ENCODE results near the gene ZNF750.

Gene ZNF750

DNA sequence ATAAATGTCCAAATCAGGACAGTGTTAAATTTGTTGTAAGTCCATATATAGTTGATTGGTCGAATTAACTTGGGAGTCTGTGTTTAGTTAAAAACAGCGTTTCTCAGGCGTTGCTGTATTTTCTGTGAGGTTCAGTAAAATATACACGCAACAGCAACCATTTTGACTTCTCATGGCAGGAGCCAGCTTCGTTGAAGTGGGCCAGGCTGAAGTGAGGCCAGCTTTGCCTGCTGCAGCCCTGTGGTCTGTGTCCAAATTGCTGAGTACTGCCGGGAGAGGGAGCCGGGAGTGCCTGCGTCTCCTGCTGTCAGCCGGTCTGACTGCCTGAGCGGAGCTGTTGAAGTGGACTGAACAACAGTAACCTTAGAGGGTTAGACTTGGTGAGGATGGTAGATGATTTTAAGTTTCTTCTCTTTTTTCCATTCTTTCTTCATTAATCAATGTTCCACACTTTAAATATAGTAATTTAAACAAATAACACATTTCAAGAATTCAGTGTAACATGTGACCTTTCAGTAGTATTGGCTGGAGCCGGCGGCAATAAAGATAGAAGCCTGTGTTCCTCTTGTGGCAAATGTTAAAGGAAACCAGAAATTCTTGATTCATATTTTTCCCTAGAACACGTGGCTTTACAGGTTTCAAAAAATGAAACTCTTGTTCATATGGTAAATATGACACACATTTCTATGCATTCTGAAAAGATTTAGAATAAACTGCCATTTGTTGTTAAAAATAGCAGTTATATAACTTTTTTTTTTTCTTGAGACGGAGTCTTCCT, 37.0 kb upstream of the ZNF750 start:
- no peak overlapping the region for H3K4me3 ChIP-seq (ENCODE audit: low read depth, low read length)
- TF ChIP-seq, protein P1, sequence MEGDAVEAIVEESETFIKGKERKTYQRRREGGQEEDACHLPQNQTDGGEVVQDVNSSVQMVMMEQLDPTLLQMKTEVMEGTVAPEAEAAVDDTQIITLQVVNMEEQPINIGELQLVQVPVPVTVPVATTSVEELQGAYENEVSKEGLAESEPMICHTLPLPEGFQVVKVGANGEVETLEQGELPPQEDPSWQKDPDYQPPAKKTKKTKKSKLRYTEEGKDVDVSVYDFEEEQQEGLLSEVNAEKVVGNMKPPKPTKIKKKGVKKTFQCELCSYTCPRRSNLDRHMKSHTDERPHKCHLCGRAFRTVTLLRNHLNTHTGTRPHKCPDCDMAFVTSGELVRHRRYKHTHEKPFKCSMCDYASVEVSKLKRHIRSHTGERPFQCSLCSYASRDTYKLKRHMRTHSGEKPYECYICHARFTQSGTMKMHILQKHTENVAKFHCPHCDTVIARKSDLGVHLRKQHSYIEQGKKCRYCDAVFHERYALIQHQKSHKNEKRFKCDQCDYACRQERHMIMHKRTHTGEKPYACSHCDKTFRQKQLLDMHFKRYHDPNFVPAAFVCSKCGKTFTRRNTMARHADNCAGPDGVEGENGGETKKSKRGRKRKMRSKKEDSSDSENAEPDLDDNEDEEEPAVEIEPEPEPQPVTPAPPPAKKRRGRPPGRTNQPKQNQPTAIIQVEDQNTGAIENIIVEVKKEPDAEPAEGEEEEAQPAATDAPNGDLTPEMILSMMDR (IDR thresholded peaks at IDR 0.05; ENCODE audit: insufficient read depth, low read depth, low read length, missing control alignments): no peak

GRCh38 chr17:82876149-82876548, 36.3 kb upstream of the ZNF750 start:
- TF ChIP-seq, protein P1 (IDR thresholded peaks at IDR 0.05; ENCODE audit: insufficient read depth, low read depth, low read length, missing control alignments): no peak
- H3K4me3 ChIP-seq (ENCODE audit: low read depth, low read length): no peak overlapping the region
- no peak for DNase-seq (ENCODE audit: low read depth)

More for the DNA sequence above, 37.0 kb upstream of the ZNF750 start:
- no peak for DNase-seq (ENCODE audit: low read depth)

DNA sequence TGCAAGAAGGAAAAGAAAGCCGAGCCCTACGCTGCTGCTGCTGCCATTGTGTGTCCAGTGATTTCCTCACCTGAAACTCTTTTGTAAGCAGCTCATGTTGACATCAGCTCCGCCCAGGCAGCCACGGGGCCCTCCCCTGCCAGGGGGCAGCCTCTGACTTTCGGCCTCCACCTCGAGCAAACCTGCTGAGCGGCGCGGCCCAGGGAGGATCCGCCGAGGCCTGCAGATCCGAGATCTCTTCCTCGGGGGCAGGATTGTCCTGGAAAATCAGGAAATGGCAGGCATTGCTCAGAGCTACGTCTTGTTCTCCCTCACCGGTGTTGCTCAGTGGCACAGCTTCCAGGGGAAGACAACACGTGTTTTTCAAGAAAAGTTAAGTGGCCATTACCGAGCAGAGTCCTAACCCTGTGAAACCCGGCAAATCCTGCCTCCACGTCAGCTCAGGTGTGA, 35.6 kb upstream of the ZNF750 start:
- H3K4me3 ChIP-seq (ENCODE audit: low read depth, low read length): no peak overlapping the region
- TF ChIP-seq, protein P1 (IDR thresholded peaks at IDR 0.05; ENCODE audit: insufficient read depth, low read depth, low read length, missing control alignments): no peak
- DNase-seq (ENCODE audit: low read depth): no peak

DNA sequence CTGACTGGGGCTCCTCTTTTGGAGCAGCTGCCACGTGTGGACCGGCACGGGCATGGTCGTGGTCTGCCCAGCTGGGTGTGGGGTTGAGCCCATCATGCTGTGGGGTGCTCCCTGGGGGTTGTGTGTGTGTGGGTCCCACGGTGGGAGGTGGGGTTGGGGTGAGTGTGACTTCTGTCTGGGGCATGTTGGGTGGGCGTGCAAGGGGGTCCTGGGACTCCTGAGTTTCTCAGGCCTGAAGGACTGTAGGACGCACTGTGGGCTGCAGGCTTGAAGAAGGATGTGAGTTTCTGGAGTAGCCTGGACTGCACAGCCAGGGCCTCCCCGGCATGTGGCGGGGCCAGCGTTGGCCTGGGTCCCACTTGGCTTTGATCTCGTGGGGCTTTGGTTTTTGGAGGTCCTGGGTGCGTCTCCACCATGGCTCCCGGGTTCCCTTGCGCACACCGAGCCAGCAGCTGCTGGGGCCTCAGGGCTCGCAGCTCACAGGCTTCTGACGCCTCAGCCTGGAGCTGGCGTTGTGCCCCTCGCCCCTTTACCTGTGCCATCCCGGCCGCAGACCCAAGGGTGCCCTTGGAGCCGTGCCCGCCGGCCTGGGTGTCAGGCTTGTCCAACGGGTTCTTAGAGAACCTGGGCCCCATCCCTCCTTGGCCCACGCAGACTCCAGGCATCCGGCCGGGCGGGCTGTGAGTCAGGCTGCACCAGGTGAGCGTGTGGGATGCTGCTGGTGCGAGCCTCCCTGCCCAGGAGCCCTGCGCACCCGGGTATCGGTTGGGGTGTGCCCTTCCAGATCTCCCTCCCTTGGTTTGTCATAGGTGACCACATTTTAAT, 34.4 kb upstream of the ZNF750 start:
- no peak overlapping the region for H3K4me3 ChIP-seq (ENCODE audit: low read depth, low read length)
- TF ChIP-seq, protein P1 (IDR thresholded peaks at IDR 0.05; ENCODE audit: insufficient read depth, low read depth, low read length, missing control alignments): no peak
- DNase-seq (ENCODE audit: low read depth): no peak

DNA sequence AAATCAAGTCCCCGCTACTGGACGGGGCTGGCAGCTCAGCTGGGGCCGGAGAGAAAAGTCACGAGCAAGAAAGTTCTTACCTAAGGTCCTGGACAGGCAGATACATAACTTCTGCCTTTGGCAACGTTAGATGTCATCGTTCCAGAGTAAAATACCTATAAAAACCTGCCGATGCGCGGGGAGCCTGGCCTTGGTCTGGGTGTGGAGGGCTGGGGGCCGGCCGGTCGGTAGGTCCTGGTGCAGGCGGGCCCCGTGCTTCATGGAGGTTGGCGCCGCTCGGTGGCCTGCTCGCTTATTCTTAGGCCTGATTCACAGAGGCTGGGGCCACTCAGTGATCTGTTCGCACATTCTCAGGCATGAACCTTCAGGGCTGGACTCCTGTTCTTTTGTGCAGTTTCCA, 33.7 kb upstream of the ZNF750 start:
- no peak overlapping the region for H3K4me3 ChIP-seq (ENCODE audit: low read depth, low read length)
- no peak for DNase-seq (ENCODE audit: low read depth)
- TF ChIP-seq, protein P1 (IDR thresholded peaks at IDR 0.05; ENCODE audit: insufficient read depth, low read depth, low read length, missing control alignments): no peak

GRCh38 chr17:82872591-82873520, 33.0 kb upstream of the ZNF750 start:
- H3K4me3 ChIP-seq (ENCODE audit: low read depth, low read length): no peak overlapping the region
- DNase-seq (ENCODE audit: low read depth): no peak

More at GRCh38 chr17:82872591-82873520, 33.0 kb upstream of the ZNF750 start:
- TF ChIP-seq, protein P1 (IDR thresholded peaks at IDR 0.05; ENCODE audit: insufficient read depth, low read depth, low read length, missing control alignments): no peak
